T-cell (primary cell): ENCODE measurements around the gene FOXD2. TPM values are rescaled to one million over a fixed set of nuclear protein-coding genes. Genes with fewer than 3 reads are reported as not detected.

ENCODE experiments used
- ATAC-seq, 4 experiments: fragments of 200-7000 bp in 3 of 4; fragments of 150-1000 bp in 1 of 4; cut with Tn5 transposase; replicated peaks in 1 of 4; 1 replicate in 3 of 4; 2 replicates in 1 of 4; pipeline ENCODE4 v1.10.0; 2021; ENCODE audit warnings: moderate library complexity in 3 of 4, mild to moderate bottlenecking in 2 of 4, moderate number of reproducible peaks in 1 of 4
- CTCF ChIA-PET, 2 donors: fragments of 300-600 bp; sonication (Branson Sonifier 250); formaldehyde crosslinking; loops; one replicate each; lab custom pipeline; 2022; ENCODE audit warnings: antibody characterized with exemption in 2 of 2; lab: Charles Lee
- POLR2A ChIA-PET, 2 donors: fragments of 300-600 bp; sonication (Branson Sonifier 250); formaldehyde crosslinking; loops; one replicate each; lab custom pipeline; 2022; ENCODE audit warnings: antibody characterized with exemption in 2 of 2; lab: Charles Lee
- DNase-seq, 35 experiments: peaks; one replicate each; pipeline versions ENCODE4 v3.0.0 to v3.0.0-alpha.2; 2013 to 2023
- H3K27ac ChIP-seq: one replicate; pipeline ENCODE4 v1.5.1; 2013; ENCODE audit warnings: low read length
- H3K27me3 ChIP-seq, 2 experiments: replicated peaks in 1 of 2; 1 replicate in 1 of 2; 2 replicates in 1 of 2; pipeline versions ENCODE4 v1.6.1 to v1.7.0; 2013; ENCODE audit warnings: low read length in 1 of 2, mixed read lengths in 1 of 2; ENCODE audit not compliant: control insufficient read depth in 2 of 2, insufficient read depth in 2 of 2; ENCODE audit errors: extremely low read depth in 1 of 2
- H3K36me3 ChIP-seq, 2 donors: 1 replicate in 1 of 2; 2 replicates in 1 of 2; pipeline versions ENCODE4 v1.6.1 to v1.7.0; 2013; ENCODE audit warnings: low read length in 1 of 2; ENCODE audit not compliant: control insufficient read depth in 2 of 2, insufficient read depth in 1 of 2; ENCODE audit errors: extremely low read depth in 1 of 2
- H3K4me1 ChIP-seq, 2 experiments: 1 replicate in 1 of 2; 2 replicates in 1 of 2; pipeline versions ENCODE4 v1.6.1 to v1.7.0; 2013; ENCODE audit warnings: low read length in 2 of 2, mixed read lengths in 1 of 2; ENCODE audit not compliant: insufficient read depth in 2 of 2, control insufficient read depth in 1 of 2; ENCODE audit errors: extremely low read depth in 1 of 2
- H3K4me3 ChIP-seq, 2 donors: 1 replicate in 1 of 2; 2 replicates in 1 of 2; pipeline versions ENCODE4 v1.5.1 to v1.7.0; 2013; ENCODE audit warnings: mild to moderate bottlenecking in 2 of 2, low read length in 1 of 2, moderate library complexity in 1 of 2; ENCODE audit not compliant: control insufficient read depth in 1 of 2; ENCODE audit errors: extremely low read depth in 1 of 2
- H3K9me3 ChIP-seq: 2 replicates; pipeline ENCODE4 v1.7.0; 2013
- H3K27ac Mint-ChIP-seq, 2 donors: one replicate each; pipeline ENCODE4 v1.8.0; 2020 to 2021; ENCODE audit warnings: mild to moderate bottlenecking in 2 of 2, mixed read lengths in 2 of 2
- H3K27me3 Mint-ChIP-seq, 2 donors: one replicate each; pipeline ENCODE4 v1.8.0; 2021 to 2022; ENCODE audit warnings: mixed read lengths in 2 of 2
- H3K36me3 Mint-ChIP-seq: one replicate; pipeline ENCODE4 v1.8.0; 2021; ENCODE audit warnings: mixed read lengths
- H3K4me1 Mint-ChIP-seq, 3 donors: one replicate each; pipeline ENCODE4 v1.8.0; 2020 to 2022; ENCODE audit warnings: mixed read lengths in 3 of 3, mild to moderate bottlenecking in 1 of 3
- H3K4me3 Mint-ChIP-seq, 3 donors: one replicate each; pipeline ENCODE4 v1.8.0; 2020 to 2022; ENCODE audit warnings: mild to moderate bottlenecking in 3 of 3, mixed read lengths in 3 of 3, moderate library complexity in 3 of 3
- H3K9me3 Mint-ChIP-seq, 3 donors: one replicate each; pipeline ENCODE4 v1.8.0; 2020 to 2022; ENCODE audit warnings: mixed read lengths in 3 of 3
- WGBS: methylation state at CpG from one replicate; pipeline ENCODE4 v1.1.5; 2013; ENCODE audit warnings: missing lambda C conversion rate; ENCODE audit not compliant: insufficient coverage; 5-methylcytosine and 5-hydroxymethylcytosine counted together
- total RNA-seq, 35 experiments: library from RNA in 6 of 35; stranded (reverse) in 6 of 35; fragments of 120-200 nt in 1 of 35; gene quantifications; one replicate each; pipeline versions ENCODE4 v1.2.1 to v1.2.4 and lab custom pipeline; 2013 to 2026

FOXD2 gene
- total RNA-seq, 5 donors from 2014 or later (not counting 1 experiment from before 2014, with no cell fraction given): 0.42 to 0.76 (median 0.56) TPM

GRCh38 chr1:47474278-47475193 is 36.7 kb downstream of the FOXD2 start:
- WGBS: 53% methylated on average over 7 of the region's 9 CpGs
- peak overlapping the region in 1 of 2 donors; percentile 19 for H3K27ac Mint-ChIP-seq
- ChIA-PET CTCF (interaction anchor here in 1 of 2 donors (0.7 kb wide), 1 partner anchor 11 kb away, joined by 3 read pairs; no protein-coding TSS in a partner anchor), POLR2A (no interaction called here)
- Histone ChIP-seq H3K27ac (no peak overlapping the region), H3K27me3 (peaks cover 0 to 36% of the 10 kb centered on the region in 2 experiments), H3K9me3 (no peaks in the 10 kb centered on the region), H3K4me1 (no peaks in the 10 kb centered on the region), H3K4me3 (no peak overlapping the region), H3K36me3 (no peaks in the 10 kb centered on the region)
- no peak overlapping the region for H3K4me3 Mint-ChIP-seq
- H3K9me3 Mint-ChIP-seq: no peaks in the 10 kb centered on the region
- peaks cover 31 to 33% of the 10 kb centered on the region in 2 donors for H3K27me3 Mint-ChIP-seq
- ATAC-seq: no peak
- no peak for DNase-seq
- H3K36me3 Mint-ChIP-seq: no peaks in the 10 kb centered on the region
- no peaks in the 10 kb centered on the region for H3K4me1 Mint-ChIP-seq

GRCh38 chr1:47477595-47478080 is 39.8 kb downstream of the FOXD2 start:
- no peak overlapping the region for H3K4me3 ChIP-seq
- peaks cover 0 to 27% of the 10 kb centered on the region in 2 experiments for H3K27me3 ChIP-seq
- Mint-ChIP-seq H3K36me3 (no peaks in the 10 kb centered on the region), H3K4me1 (no peaks in the 10 kb centered on the region), H3K9me3 (no peaks in the 10 kb centered on the region), H3K27ac (no peak overlapping the region), H3K27me3 (peaks cover 18 to 25% of the 10 kb centered on the region in 2 donors), H3K4me3 (no peak overlapping the region)
- H3K4me1 ChIP-seq: no peaks in the 10 kb centered on the region
- ChIA-PET CTCF (no interaction called here), POLR2A (no interaction called here)
- no peaks in the 10 kb centered on the region for H3K36me3 ChIP-seq
- no peaks in the 10 kb centered on the region for H3K9me3 ChIP-seq
- no peak overlapping the region for H3K27ac ChIP-seq
- 80% methylated on average over 1 of the region's 3 CpGs for WGBS
- DNase-seq (no peak), ATAC-seq (no peak)

- no peak overlapping the region for H3K4me3 ChIP-seq
- WGBS: no CpG with 5 or more reads among the region's 9 CpGs
- peaks cover 18 to 27% of the 10 kb centered on the region in 2 donors for H3K27me3 Mint-ChIP-seq
- H3K36me3 Mint-ChIP-seq: no peaks in the 10 kb centered on the region
- H3K4me1 ChIP-seq: no peaks in the 10 kb centered on the region
- no peaks in the 10 kb centered on the region for H3K36me3 ChIP-seq
- CTCF ChIA-PET: no interaction called here
- H3K27me3 ChIP-seq: peaks cover 0 to 24% of the 10 kb centered on the region in 2 experiments
- ATAC-seq: no peak
- H3K4me1 Mint-ChIP-seq: no peaks in the 10 kb centered on the region
- POLR2A ChIA-PET: no interaction called here
- no peak overlapping the region for H3K4me3 Mint-ChIP-seq
- H3K9me3 ChIP-seq: no peaks in the 10 kb centered on the region
- H3K27ac Mint-ChIP-seq: no peak overlapping the region
- H3K27ac ChIP-seq: no peak overlapping the region
- H3K9me3 Mint-ChIP-seq: no peaks in the 10 kb centered on the region
- DNase-seq: no peak
Observed at GRCh38 chr1:47478090-47478489, 40.2 kb downstream of the FOXD2 start.

DNA sequence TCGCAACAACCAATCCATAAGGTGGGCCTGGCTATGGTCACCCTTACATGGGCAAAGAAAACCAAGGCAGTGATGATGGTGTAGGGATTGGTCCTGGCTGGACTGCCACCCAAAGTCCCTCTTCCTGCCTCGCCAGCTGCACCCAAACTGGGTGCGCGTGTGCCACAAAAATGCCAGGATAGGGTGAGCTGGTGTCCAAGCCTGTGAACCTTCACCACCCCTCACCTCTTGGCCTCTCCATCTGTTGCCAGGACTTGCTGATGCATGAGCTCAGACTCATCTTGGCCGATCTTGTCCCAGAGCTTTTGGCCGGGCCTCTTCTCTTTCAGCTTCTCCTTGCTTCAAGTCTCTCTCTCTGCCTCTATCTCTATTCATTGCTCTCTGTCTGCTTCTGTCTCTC is 41.8 kb downstream of the FOXD2 start:
- no peaks in the 10 kb centered on the region for H3K9me3 ChIP-seq
- H3K36me3 Mint-ChIP-seq: no peaks in the 10 kb centered on the region
- no peaks in the 10 kb centered on the region for H3K9me3 Mint-ChIP-seq
- ATAC-seq: no peak
- H3K27ac Mint-ChIP-seq: no peak overlapping the region
- H3K27me3 Mint-ChIP-seq: peaks cover 13 to 33% of the 10 kb centered on the region in 2 donors
- no peaks in the 10 kb centered on the region for H3K4me1 Mint-ChIP-seq
- H3K4me1 ChIP-seq: no peaks in the 10 kb centered on the region
- no peak overlapping the region for H3K4me3 Mint-ChIP-seq
- H3K27me3 ChIP-seq: peaks cover 0 to 29% of the 10 kb centered on the region in 2 experiments
- ChIA-PET CTCF (no interaction called here), POLR2A (no interaction called here)
- H3K4me3 ChIP-seq: no peak overlapping the region
- DNase-seq: no peak
- 82% methylated on average over 4 of the region's 6 CpGs for WGBS
- H3K36me3 ChIP-seq: no peaks in the 10 kb centered on the region
- H3K27ac ChIP-seq: no peak overlapping the region

DNA sequence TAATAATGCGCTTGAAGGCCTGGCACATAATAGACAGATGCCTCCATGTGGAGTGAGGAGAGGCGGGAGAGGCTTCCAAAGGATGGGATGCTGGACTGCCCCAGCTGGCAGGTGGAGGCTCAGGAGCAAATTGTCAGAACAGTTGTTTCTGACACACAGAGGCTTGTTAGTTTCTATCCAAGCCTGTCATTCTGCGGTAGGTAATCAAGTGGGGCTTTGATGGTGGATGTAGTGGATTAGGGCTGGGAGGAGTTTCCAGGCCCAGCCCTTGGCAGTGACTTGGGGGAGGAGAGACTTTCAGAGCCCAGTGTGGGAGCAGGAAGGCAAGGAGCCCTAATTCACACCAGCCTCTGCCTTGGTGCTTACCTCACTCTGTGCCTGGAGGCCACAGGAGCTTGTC is 44.1 kb downstream of the FOXD2 start:
- Histone ChIP-seq H3K36me3 (no peaks in the 10 kb centered on the region), H3K27ac (no peak overlapping the region), H3K9me3 (no peaks in the 10 kb centered on the region), H3K4me3 (no peak overlapping the region), H3K27me3 (peaks cover 0 to 25% of the 10 kb centered on the region in 2 experiments), H3K4me1 (no peaks in the 10 kb centered on the region)
- Mint-ChIP-seq H3K27me3 (peaks cover 13 to 35% of the 10 kb centered on the region in 2 donors), H3K4me1 (no peaks in the 10 kb centered on the region), H3K4me3 (no peak overlapping the region), H3K27ac (no peak overlapping the region), H3K9me3 (no peaks in the 10 kb centered on the region), H3K36me3 (no peaks in the 10 kb centered on the region)
- ATAC-seq: no peak
- ChIA-PET CTCF (no interaction called here), POLR2A (no interaction called here)
- no peak for DNase-seq
- 96% methylated on average over 3 of the region's 3 CpGs for WGBS

DNA sequence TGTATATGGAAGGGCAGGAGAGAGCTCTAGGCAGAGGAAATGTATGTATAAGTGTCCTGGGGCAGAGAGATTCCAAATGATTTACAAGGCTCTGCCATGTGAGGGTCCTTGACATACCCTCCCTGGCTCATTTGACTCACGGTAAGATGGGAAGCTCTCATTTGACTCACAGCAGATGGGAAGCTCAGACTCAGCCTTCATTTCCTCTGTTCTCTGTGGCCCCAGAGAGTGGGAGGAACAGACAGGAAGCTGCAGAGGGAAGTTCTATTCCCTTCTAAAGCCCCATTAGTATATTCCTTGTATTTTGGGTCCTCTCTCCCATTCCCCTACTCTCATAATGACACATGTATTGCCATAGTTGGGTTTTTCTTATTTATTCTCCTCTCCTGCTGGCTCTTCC is 44.9 kb downstream of the FOXD2 start:
- H3K36me3 Mint-ChIP-seq: no peaks in the 10 kb centered on the region
- Histone ChIP-seq H3K36me3 (no peaks in the 10 kb centered on the region), H3K27ac (no peak overlapping the region), H3K9me3 (no peaks in the 10 kb centered on the region), H3K4me3 (no peak overlapping the region), H3K27me3 (peaks cover 0 to 23% of the 10 kb centered on the region in 2 experiments), H3K4me1 (no peaks in the 10 kb centered on the region)
- no peak overlapping the region for H3K4me3 Mint-ChIP-seq
- H3K27me3 Mint-ChIP-seq: peaks cover 12 to 31% of the 10 kb centered on the region in 2 donors
- no peaks in the 10 kb centered on the region for H3K9me3 Mint-ChIP-seq
- DNase-seq (no peak), ATAC-seq (no peak)
- no peak overlapping the region for H3K27ac Mint-ChIP-seq
- WGBS: no CpG with 5 or more reads among the region's 1 CpG
- no peaks in the 10 kb centered on the region for H3K4me1 Mint-ChIP-seq
- POLR2A ChIA-PET: no interaction called here
- CTCF ChIA-PET: no interaction called here
